ENCODE results near the gene PAQR6.

- TF ChIP-seq POLR2A (IDR thresholded peaks at IDR 0.05) (no peak), CTCF (IDR thresholded peaks at IDR 0.05) (no peak)
These were observed 34.0 kb upstream of the PAQR6 start for GRCh38 chr1:156281693-156282478.

Data from testis (tissue), 2 donors.